Suppressor macrophage (primary cell): ENCODE results near the gene CYP1A1.

ENCODE experiments used
- DNase-seq, 4 experiments: peaks; one replicate each; pipeline ENCODE4 v3.0.0-alpha.2; 2020 to 2022
- total RNA-seq, 17 experiments: gene quantifications; one replicate each; lab custom pipeline; 2026; ENCODE audit warnings: mixed read lengths in 6 of 17, inconsistent platforms in 3 of 17; lab: John Stamatoyannopoulos, UW

CYP1A1 gene, protein sequence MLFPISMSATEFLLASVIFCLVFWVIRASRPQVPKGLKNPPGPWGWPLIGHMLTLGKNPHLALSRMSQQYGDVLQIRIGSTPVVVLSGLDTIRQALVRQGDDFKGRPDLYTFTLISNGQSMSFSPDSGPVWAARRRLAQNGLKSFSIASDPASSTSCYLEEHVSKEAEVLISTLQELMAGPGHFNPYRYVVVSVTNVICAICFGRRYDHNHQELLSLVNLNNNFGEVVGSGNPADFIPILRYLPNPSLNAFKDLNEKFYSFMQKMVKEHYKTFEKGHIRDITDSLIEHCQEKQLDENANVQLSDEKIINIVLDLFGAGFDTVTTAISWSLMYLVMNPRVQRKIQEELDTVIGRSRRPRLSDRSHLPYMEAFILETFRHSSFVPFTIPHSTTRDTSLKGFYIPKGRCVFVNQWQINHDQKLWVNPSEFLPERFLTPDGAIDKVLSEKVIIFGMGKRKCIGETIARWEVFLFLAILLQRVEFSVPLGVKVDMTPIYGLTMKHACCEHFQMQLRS
- total RNA-seq = 0 to 1.2 (median 0.05) reads per million in 17 experiments

DNA sequence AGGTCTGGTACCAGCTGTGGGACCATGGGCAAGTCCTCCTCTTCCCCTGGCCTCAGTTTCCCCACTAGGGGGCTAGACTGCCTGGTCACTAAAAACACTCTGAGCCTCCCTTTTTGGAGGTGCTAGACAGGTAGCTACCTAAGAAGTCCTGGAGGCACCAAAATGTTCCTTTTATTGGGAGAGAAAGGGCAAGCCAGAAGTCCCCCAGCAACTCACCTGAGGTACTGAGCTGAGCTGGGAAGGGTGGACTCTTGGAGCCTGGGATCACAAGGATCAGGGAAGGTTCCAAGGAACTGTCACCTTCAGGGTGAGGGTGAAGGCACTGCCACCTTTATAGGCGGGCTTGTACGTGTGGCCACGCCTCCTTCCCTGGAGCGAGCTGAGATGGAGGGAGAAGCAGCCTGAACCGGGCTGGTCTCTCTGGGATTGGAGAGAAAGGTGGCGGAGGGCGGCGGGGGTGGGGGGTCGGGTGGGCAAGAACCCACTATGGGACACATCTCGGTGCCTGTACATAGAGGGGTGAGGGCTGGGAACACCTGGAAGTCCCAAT lies at the start of gene CYP1A1:
CYP1A1 (minus strand) TSS at position 304 of the 550 bp plus-strand sequence. CDS start 2,431 bp downstream, outside the sequence.
- DNase-seq = peak in 1 of 4 experiments; percentile 25

DNA sequence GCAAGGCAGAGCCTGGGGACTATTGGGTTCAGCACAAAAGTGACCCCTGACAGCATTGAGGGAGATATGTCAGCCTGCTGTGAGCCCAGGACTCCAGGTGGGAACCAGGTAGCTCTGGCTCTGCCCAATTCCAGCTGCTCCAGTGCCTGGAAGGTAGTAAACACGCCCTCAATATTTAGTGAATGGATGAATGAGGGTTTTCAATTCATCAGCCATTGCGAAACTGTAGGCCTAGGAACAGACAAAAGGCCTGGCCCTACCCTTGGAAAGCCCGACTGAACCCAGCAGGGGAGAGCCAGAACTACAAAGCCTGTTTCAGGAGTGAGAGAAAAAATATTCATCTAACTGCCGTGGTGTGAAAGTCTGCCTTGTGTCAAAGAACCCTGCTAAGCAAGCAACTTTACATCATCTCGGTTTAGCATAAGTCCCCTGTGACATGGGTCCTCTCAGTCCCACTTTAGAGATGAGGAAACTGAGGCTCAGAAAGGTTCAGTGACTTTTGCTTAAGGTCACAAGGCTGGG lies 48.5 kb upstream of the CYP1A1 start:
- DNase-seq = no peak

DNA sequence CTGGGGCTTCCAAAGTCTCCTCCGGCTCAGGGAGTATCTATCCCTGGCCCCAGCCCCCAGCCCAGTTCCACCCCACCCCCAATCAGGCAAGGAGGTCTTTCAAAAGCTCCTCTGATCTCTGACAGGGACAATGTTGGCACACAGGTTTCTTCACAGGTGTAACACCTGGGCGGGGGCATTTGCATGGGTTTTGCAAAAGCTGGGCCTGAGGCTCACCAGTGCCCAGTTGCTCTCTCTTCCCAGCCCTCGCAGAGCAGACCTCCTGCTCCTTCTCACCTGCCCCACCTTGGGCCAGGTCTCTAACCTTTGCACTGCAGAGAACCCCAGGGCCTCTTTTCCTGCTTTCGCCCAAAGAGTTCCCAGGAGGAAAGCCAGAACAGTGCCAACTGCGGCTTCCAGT lies 48.0 kb upstream of the CYP1A1 start:
- DNase-seq = no peak

DNA sequence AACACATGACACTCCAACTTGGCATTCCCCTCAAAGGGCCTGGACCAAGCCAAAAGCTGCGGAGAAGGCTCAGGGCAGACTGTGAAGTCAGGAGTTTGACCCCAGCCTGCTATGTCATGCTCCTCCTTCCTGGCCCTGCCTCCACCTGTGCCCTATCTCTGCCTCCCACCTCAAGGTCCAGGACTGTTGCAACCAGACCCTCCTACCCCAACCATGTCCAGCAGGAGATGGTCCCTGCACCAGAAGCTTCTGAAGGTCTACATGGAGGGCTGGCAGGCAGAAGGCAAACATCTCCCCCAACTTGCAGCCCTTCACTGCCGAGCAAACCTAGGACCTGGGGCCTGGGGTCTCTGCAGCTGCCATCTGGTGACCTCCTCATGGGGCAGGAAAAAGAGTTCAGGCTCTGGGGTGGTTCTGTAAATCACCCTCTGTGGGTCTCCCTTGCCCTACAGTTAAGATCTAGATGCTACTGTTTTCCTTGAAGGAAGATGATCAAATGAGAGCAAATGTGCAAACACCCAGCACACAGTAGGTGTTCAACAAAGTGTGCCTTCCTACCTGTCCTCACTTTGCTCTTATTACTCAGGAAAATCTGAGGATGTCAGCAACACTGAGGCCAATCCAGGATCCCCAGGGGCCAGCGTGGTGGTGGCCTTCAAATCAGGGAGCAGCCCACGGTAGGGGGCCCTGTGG lies 45.0 kb upstream of the CYP1A1 start:
- DNase-seq = no peak

DNA sequence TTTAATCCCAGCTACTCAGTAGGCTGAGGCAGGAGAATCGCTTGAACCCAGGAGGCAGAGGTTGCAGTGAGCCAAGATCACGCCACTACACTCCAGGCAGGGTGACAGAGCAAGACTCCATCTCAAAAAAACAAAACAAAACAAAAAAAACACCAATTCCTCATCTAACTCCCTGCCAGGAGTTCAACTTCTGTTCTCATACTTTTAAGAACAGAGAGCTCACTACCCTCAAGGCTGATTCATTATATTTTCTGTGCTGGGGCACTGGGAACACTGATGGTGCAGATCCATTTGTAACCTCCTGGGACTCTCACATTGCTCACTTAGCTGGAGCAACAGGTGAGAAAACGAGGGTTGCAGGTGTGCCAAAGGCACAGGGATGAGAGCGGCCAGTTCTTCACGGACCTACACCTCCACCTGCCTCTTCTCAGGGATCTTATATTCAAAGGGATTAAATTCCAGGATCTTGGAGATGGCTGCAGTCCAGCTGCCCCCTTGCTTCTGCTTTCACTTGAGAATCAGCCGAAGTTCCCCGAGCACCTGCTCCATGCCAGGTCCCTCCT lies 44.2 kb upstream of the CYP1A1 start:
- no peak for DNase-seq

DNA sequence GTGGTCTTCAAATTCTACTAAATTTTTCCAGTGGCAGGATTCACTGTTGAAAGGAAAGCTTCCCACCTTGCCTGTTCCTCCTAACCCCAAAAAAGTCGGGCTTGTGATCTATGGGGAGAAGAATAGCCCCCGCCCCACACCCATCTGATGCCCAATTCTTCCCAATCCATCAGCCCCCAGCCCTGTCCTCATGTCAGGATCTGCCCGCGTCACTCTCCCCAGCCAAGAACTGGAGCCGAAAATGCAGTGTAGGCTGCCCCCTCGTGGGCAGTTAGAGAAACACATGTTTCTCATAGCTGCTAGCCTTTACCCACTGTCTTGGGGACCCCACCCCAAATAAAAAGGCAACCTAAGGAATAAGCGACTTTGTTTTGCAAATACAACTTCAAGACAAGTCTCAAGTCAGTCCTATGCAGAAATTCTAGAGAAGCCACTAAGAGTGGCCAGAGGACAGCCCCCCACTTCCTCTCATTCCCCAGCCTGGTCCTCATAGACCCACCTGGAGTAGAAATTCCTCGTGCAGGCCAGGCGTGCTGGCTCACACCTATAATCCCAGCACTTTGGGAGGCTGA lies 43.5 kb upstream of the CYP1A1 start:
- DNase-seq = peak; percentile 65 to 76 (median 71)

DNA sequence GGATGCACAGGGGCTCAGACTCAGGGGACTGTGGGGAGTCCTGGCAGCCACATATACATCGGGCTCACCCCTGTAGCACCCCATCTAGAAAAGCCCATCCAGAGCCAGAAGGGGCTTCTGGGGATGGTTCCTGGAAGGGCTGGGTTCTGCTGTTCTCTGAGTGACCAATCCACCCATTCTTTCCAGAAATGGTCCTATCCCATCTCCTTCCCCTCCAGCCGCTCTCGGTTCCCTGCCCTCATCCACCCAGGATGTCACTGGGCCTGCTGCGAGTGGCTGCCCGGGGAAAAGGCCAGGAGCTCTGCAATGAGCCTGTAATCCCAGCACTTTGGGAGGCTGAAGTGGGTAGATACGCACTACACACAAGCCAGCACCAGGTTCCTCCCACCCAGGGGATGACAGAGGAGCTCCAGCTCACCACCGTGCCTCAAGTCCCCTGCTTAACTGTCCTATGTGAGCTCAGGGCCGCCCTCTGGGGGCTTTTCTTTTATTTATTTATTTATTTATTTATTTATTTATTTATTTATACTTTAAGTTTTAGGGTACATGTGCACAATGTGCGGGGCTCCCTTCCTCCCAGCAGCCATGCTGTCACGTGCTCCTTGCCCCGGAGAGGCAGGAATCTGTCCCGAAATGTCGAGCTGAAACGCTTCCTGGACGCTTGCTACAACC lies 42.9 kb upstream of the CYP1A1 start:
- no peak for DNase-seq

DNA sequence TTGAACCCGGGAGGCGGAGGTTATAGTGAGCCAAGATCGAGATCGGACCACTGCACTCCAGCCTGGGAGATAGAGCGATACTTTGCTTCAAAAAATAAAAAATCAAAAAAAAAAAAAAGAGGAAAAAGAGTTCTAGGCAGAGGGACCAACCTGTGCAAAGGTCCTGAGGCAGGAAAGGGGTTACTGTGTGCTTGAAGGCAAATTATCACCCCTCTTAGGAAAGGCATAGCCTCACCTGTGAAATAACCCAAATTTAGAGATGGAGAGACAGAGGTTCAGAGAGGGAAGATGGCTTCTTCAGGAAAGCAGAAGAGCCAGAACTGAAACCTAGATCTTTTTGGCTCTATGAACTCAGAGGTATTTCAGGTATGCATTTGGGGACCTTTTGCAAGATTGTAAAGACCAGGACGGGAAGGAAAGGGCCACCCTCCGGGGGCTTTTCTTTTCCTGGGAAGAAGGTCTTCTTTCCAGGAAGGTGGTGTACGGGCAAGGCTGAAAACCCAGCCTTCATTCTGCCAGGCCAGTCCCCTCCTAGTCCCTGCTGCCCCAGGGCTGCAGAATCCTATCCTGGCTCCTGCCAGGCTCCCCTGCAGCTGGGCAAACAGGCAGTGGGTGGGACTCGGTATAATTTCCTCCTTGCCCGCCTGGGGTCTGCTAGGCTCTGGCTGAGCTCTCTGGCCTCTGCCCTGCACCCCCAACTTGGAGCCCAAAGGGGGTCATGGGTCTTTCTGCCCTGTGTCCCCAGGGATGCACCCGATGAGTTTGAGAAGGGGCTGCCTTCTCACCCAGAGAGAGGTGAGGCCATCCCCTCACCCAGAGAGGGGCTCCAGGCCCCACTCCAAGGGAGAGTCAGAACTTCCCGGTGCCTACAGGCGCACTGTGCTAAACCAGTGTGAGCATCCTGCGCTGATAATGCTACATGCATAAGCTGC lies 42.1 kb upstream of the CYP1A1 start:
- DNase-seq = no peak

DNA sequence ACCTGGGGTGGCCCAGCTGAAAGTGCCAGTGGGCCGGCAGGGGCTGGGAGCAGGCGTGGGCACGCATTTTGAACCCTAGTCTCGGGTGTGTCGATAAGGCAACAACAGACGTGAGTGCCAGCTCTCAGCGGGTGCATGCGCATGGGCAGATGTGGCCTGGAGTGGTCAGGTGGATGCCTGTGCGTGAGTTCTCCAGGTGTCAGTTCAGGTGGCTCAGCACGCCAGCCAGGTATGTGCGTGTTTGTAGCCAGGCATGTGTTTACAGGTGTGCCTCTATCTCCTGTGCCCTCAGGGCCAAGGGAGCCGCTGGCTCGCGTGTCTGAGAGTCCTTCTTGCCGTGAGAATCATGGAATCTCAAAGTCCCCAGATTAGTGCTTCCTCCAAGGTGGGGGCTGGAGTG lies 38.1 kb upstream of the CYP1A1 start:
- no peak for DNase-seq

DNA sequence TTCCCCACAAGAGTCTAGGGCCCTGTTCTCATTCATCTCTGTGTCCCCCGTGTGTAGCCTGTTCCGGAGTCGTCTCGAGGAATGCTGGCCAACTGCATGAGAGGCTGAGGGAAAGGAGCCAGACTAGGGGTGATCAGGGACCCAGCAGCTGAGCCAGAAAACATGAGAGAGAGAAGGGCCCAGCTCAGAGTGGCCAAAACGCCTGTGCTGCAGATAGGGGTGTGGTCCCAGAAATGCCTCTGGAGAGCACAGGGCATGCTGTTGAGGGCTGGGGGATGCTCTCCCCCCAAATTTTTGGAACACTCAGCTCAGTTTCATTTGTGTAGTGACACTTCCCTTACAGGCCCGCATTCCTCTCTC lies 37.4 kb upstream of the CYP1A1 start:
- DNase-seq = no peak

DNA sequence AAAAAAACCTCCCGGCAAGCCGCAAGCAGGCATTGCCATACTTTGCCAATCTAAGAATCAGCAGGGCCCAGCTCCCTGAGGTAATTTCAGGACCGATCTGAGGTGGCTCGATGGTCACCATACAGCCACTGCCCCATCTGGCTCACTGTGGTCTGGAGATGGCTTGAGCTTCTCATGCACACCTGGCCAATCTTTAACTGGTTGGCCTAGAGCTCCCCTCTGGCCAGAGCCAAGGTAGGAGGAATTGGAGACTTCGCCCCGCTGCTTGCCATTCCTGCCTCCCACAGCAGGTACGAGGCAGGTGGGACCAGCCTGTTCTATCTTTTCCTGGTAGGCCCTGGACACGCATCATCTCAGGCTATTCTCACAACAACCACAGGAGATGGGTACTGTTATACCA lies 33.4 kb upstream of the CYP1A1 start:
- no peak for DNase-seq

DNA sequence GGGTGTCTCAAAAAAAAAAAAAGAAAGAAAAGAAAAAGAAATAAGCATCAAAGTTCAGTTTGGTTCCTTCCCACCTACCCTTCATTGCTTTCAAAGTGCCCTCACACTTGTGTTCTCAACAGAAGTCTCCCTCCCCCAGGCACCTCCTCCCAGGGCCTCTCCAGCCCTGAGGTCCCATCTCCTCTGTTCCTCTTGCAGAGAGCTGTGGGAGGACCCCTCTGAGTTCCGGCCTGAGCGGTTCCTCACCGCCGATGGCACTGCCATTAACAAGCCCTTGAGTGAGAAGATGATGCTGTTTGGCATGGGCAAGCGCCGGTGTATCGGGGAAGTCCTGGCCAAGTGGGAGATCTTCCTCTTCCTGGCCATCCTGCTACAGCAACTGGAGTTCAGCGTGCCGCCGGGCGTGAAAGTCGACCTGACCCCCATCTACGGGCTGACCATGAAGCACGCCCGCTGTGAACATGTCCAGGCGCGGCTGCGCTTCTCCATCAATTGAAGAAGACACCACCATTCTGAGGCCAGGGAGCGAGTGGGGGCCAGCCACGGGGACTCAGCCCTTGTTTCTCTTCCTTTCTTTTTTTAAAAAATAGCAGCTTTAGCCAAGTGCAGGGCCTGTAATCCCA lies 29.4 kb upstream of the CYP1A1 start:
- no peak for DNase-seq

DNA sequence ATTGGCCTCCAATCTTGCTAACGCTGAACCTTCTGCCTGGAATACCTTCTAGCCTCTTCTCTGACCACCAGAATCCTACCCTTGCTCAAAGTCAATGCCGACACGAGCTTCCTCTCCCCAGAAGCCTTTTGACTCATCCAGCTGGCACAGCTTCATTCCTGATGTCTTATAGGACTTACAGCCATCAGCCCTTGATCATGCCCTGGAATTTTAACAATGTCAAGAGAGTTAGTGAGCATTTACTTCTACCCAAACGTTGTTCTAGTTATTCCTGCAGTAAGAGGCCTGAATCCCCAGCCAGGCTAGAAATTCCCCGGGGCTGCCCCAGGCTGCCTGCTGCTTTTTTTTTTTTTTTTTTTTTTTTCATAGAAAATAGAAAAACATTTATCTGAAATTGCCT lies 27.2 kb upstream of the CYP1A1 start:
- no peak for DNase-seq

DNA sequence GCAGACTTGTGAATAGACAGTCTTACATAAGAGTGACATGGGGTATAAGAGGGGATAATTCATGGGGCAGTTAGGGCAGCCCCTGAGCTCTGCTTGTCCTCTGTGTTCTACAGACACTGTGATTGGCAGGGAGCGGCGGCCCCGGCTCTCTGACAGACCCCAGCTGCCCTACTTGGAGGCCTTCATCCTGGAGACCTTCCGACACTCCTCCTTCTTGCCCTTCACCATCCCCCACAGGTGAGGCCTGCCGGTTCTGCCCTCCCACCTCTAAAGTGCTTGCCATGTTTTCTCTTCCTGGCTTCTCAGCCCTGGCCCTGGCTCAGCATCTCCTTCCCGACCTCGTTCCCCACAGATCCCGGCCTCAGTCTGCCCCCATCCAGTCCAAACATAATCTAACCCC lies 26.7 kb upstream of the CYP1A1 start:
- DNase-seq = no peak

DNA sequence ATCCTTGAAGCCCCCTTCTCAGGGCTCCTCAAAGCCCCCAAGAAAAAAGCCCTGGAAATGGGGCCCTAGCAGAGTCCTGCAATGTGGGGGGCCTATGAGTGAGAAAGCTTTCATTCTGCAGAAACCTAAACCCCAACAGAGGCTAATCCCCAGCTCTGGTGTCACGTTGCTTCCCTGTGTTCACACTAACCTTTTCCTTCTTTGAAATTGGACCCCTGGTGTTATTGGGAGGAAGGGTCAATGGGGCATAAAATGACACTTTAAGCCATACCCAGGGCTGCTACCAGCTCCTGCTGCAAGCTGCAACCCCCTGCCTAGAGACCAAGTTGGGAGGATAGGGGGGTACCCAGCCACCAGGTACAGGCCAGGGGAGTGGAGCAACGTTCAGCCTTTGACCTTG lies 25.4 kb upstream of the CYP1A1 start:
- no peak for DNase-seq

DNA sequence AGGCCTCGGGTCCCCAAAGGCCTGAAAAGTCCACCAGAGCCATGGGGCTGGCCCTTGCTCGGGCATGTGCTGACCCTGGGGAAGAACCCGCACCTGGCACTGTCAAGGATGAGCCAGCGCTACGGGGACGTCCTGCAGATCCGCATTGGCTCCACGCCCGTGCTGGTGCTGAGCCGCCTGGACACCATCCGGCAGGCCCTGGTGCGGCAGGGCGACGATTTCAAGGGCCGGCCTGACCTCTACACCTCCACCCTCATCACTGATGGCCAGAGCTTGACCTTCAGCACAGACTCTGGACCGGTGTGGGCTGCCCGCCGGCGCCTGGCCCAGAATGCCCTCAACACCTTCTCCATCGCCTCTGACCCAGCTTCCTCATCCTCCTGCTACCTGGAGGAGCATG lies 24.5 kb upstream of the CYP1A1 start:
- no peak for DNase-seq

DNA sequence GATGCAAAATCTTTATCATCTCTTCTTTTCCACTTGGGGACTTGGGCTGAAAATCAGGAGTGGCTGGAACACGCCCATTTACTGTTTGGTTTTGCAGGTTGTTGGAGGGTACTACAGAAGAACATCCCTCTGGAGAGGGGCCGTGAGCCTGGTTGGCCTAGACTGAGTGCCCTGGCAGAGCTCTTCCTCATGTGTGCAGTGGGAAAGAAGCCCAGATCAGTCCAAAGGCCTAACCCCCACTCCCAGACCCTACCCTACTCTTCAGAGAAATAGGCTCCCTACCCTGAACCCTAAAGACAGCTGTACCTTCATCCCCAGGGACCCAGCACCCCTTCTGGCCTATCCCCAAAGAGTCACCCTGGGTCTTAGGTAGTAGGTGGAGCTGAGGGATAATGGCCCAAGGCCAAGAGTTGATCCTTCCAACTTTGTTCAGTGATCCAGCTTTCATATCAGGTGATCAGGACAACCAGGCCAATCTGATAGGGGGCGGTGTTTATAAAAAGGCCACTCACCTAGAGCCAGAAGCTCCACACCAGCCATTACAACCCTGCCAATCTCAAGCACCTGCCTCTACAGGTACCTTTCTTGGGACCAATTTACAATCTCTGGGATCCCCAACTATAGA lies 23.1 kb upstream of the CYP1A1 start, which contains the start of gene CYP1A2:
CYP1A2 (plus strand) TSS at position 524 of the 625 bp plus-strand sequence. CDS start 894 bp downstream, outside the sequence.
- DNase-seq = no peak

DNA sequence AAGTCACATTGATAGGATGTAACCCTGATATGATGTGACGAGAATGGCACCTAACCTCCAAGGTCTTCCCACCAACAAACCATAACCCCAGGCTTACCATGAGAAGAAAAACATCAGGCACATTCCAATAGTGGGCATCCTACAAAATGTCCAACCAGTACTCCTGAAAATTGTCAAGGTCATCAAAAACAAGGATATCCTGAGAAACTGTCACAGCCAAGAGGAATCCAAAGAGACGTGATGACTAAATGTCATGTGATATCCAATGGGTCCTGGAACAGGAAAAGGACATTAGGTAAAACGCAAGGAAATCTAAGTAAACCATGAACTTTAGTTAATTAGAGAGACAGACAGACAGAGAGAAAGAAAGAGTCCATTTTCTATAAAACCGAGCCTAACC lies 21.1 kb upstream of the CYP1A1 start:
- no peak for DNase-seq

DNA sequence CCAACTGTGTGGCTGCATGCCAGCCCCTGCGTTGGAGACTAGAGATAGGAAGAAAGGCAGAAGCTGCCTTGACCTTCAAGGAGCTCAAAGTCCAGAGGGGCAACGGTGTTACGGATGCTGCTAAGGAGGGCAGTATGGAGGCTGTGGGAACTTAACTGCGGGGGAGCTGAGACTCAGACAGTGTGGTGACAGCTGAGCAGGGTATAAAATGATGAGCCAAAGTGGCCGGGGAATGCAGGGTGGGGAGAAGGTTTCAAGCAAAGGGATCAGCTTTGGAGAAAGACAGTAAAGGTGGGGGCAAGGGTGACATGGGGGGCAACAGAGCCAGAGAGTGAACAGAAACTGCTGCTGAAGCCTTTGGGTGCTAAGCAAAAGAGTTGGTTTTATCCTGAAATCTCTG lies 17.1 kb upstream of the CYP1A1 start:
- no peak for DNase-seq

DNA sequence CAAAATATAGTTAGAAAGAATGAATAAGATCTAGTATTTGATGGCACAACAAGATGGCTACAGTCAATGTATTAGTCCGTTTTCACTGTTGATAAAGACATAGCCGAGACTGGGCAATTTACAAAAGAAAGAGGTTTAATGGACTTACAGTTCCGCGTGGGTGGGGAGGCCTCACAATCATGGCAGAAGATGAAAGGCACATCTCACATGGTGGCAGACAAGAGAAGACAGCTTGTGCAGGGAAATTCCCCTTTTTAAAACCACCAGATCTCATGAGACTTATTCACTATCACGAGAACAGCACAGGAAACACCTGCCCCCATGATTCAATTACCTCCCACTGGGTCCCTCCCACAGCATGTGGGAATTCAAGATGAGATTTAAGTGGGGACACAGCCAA lies 12.9 kb upstream of the CYP1A1 start:
- DNase-seq = peak in 2 of 4 experiments; percentile 10 to 22
